Aorta (tissue), 5 donors: Measurements from ENCODE around the gene VSNL1. TPM values are rescaled to one million over a fixed set of nuclear protein-coding genes. Genes with fewer than 3 reads are reported as not detected.

ENCODE experiments used
- ATAC-seq: fragments of 200-7000 bp; cut with Tn5 transposase; one replicate; pipeline ENCODE4 v1.9.1; 2022; ENCODE audit warnings: moderate library complexity; ENCODE audit not compliant: low FRiP score
- DNase-seq, 2 donors: peaks; one replicate each; pipeline ENCODE4 v3.0.0-alpha.2; 2020
- H3K27ac ChIP-seq, 2 donors: one replicate each; pipeline ENCODE4 v1.5.1; 2013; ENCODE audit warnings: low read length in 2 of 2, mild to moderate bottlenecking in 2 of 2, moderate library complexity in 2 of 2, control low read depth in 1 of 2, inconsistent platforms in 1 of 2, low read depth in 1 of 2
- H3K27me3 ChIP-seq, 2 donors: one replicate each; pipeline ENCODE4 v1.6.1; 2013; ENCODE audit warnings: control low read depth in 1 of 2, low read length in 1 of 2, mild to moderate bottlenecking in 1 of 2, moderate library complexity in 1 of 2; ENCODE audit not compliant: insufficient read depth in 2 of 2, control insufficient read depth in 1 of 2
- H3K36me3 ChIP-seq, 2 donors: one replicate each; pipeline ENCODE4 v1.6.1; 2013; ENCODE audit warnings: control low read depth in 1 of 2, low read length in 1 of 2, mild to moderate bottlenecking in 1 of 2; ENCODE audit not compliant: insufficient read depth in 2 of 2, control insufficient read depth in 1 of 2
- H3K4me1 ChIP-seq, 2 donors: one replicate each; pipeline ENCODE4 v1.6.1; 2013; ENCODE audit warnings: low read length in 2 of 2, control low read depth in 1 of 2, mild to moderate bottlenecking in 1 of 2, moderate library complexity in 1 of 2; ENCODE audit not compliant: insufficient read depth in 2 of 2, control insufficient read depth in 1 of 2
- H3K4me3 ChIP-seq, 2 donors: one replicate each; pipeline ENCODE4 v1.5.1; 2013; ENCODE audit warnings: low read length in 2 of 2, control low read depth in 1 of 2, mild to moderate bottlenecking in 1 of 2
- H3K9me3 ChIP-seq: one replicate; pipeline ENCODE4 v1.6.1; 2013; ENCODE audit warnings: mild to moderate bottlenecking, low read length; ENCODE audit not compliant: control insufficient read depth
- WGBS, 2 donors: extraction: QIAGEN DNeasy Blood & Tissue Kit; methylation state at CpG; one replicate each; pipeline ENCODE4 v1.1.7; 2013; 5-methylcytosine and 5-hydroxymethylcytosine counted together
- intact Hi-C, 2 donors: fragments of 100-400 bp; cut with DNase I; formaldehyde crosslinking; loops; one replicate each; pipeline versions ENCODE4 v1.14.2 to v1.15.0; 2022
- polyA plus RNA-seq, 2 donors: library from polyadenylated mRNA; stranded (reverse); fragments of 200-250 nt; gene quantifications; one replicate each; pipeline ENCODE4 v1.2.3, GENCODE V29; 2013
- total RNA-seq, 2 donors: library from RNA; stranded (reverse); fragmentation: NEBNext Ultra II Directional; extraction: Animal tissue kit (Norgen Biotek cat#: 25700); gene quantifications; one replicate each; pipeline ENCODE4 v1.2.1, GENCODE V29; 2021
- donor health status: healthy with polysubstance abuse.
- donor health status: Bipolar disorder and iron deficiency.
- donor health status: DM: no; HTN: no; CAD: no.
- donor health status: DM: no; HTN: no; CAD: no.
- donor health status: DM: yes; HTN: yes; CAD: no.

VSNL1 gene
- total and polyA plus RNA-seq, 4 donors, result not detected

GRCh38 chr2:17617955-17618354 lies 77.5 kb downstream of the VSNL1 start:
- H3K9me3 ChIP-seq, result no peaks in the 10 kb centered on the region
- no peaks in the 10 kb centered on the region for H3K4me1 ChIP-seq
- no peaks in the 10 kb centered on the region for H3K36me3 ChIP-seq
- H3K27ac ChIP-seq, result no peak overlapping the region
- WGBS, 2 donors, result 73 to 86% methylated on average over 1 of the region's 1 CpG
- H3K27me3 ChIP-seq, result no peaks in the 10 kb centered on the region
- DNase-seq, result no peak
- no peak for ATAC-seq
- intact Hi-C loops, result no loop called here
- H3K4me3 ChIP-seq, result no peak overlapping the region

GRCh38 chr2:17620280-17620679 lies 79.8 kb downstream of the VSNL1 start:
- Histone ChIP-seq H3K9me3 (no peaks in the 10 kb centered on the region), H3K4me1 (no peaks in the 10 kb centered on the region), H3K4me3 (no peak overlapping the region), H3K27me3 (no peaks in the 10 kb centered on the region), H3K27ac (no peak overlapping the region), H3K36me3 (no peaks in the 10 kb centered on the region)
- ATAC-seq (no peak), DNase-seq (no peak)
- intact Hi-C loops, result no loop called here
- 33 to 42% methylated on average over 6 of the region's 6 CpGs for WGBS, 2 donors

- H3K9me3 ChIP-seq, result no peaks in the 10 kb centered on the region
- no peak overlapping the region for H3K27ac ChIP-seq
- no peaks in the 10 kb centered on the region for H3K4me1 ChIP-seq
- H3K4me3 ChIP-seq, result no peak overlapping the region
- no peaks in the 10 kb centered on the region for H3K36me3 ChIP-seq
- intact Hi-C loops, result no loop called here
- ATAC-seq (no peak), DNase-seq (no peak)
- H3K27me3 ChIP-seq, result no peaks in the 10 kb centered on the region
Measured at GRCh38 chr2:17620841-17621240, 80.3 kb downstream of the VSNL1 start.

- Histone ChIP-seq H3K27ac (no peak overlapping the region), H3K4me1 (no peaks in the 10 kb centered on the region), H3K36me3 (no peaks in the 10 kb centered on the region), H3K27me3 (no peaks in the 10 kb centered on the region), H3K9me3 (no peaks in the 10 kb centered on the region), H3K4me3 (no peak overlapping the region)
- ATAC-seq (no peak), DNase-seq (no peak)
- intact Hi-C loops, result no loop called here
- 69 to 73% methylated on average over 2 of the region's 2 CpGs for WGBS, 2 donors
Measured at GRCh38 chr2:17621781-17622180, 81.3 kb downstream of the VSNL1 start.

- intact Hi-C loops, result no loop called here
- ATAC-seq, result no peak
- Histone ChIP-seq H3K36me3 (no peaks in the 10 kb centered on the region), H3K27me3 (no peaks in the 10 kb centered on the region), H3K9me3 (peaks cover 3% of the 10 kb centered on the region), H3K4me1 (no peaks in the 10 kb centered on the region), H3K4me3 (no peak overlapping the region), H3K27ac (no peak overlapping the region)
- DNase-seq, result no peak
- 90 to 94% methylated on average over 3 of the region's 3 CpGs for WGBS, 2 donors
Measured at GRCh38 chr2:17625446-17625845, 85.0 kb downstream of the VSNL1 start.

- 90% methylated on average over 3 of the region's 3 CpGs for WGBS, 2 donors
- ATAC-seq (no peak), DNase-seq (no peak)
- no peak overlapping the region for H3K27ac ChIP-seq
- no peaks in the 10 kb centered on the region for H3K36me3 ChIP-seq
- H3K9me3 ChIP-seq, result peaks cover 3% of the 10 kb centered on the region
- H3K4me1 ChIP-seq, result no peaks in the 10 kb centered on the region
- no peaks in the 10 kb centered on the region for H3K27me3 ChIP-seq
- no peak overlapping the region for H3K4me3 ChIP-seq
- intact Hi-C loops, result no loop called here
Measured at GRCh38 chr2:17626986-17627385, 86.5 kb downstream of the VSNL1 start.

- intact Hi-C loops, result no loop called here
- Histone ChIP-seq H3K4me1 (no peaks in the 10 kb centered on the region), H3K4me3 (no peak overlapping the region), H3K27me3 (no peaks in the 10 kb centered on the region), H3K27ac (no peak overlapping the region), H3K9me3 (peaks cover 3% of the 10 kb centered on the region), H3K36me3 (no peaks in the 10 kb centered on the region)
- DNase-seq, result no peak
- WGBS, 2 donors, result 71 to 77% methylated on average over 2 of the region's 2 CpGs
- no peak for ATAC-seq
Measured at GRCh38 chr2:17627434-17627833, 86.9 kb downstream of the VSNL1 start.

- DNase-seq (no peak), ATAC-seq (no peak)
- Histone ChIP-seq H3K27ac (no peak overlapping the region), H3K4me3 (no peak overlapping the region), H3K36me3 (no peaks in the 10 kb centered on the region), H3K27me3 (no peaks in the 10 kb centered on the region), H3K4me1 (no peaks in the 10 kb centered on the region), H3K9me3 (peaks cover 3% of the 10 kb centered on the region)
- intact Hi-C loops, result no loop called here
- 62 to 69% methylated on average over 2 of the region's 2 CpGs for WGBS, 2 donors
Measured at GRCh38 chr2:17628349-17629261, 88.1 kb downstream of the VSNL1 start.

GRCh38 chr2:17630089-17630488 lies 89.6 kb downstream of the VSNL1 start:
- H3K9me3 ChIP-seq, result peaks cover 3% of the 10 kb centered on the region
- no peaks in the 10 kb centered on the region for H3K4me1 ChIP-seq
- WGBS, 2 donors, result 97 to 98% methylated on average over 4 of the region's 4 CpGs
- ATAC-seq (no peak), DNase-seq (no peak)
- no peaks in the 10 kb centered on the region for H3K36me3 ChIP-seq
- intact Hi-C loops, result no loop called here
- H3K27ac ChIP-seq, result no peak overlapping the region
- H3K27me3 ChIP-seq, result no peaks in the 10 kb centered on the region
- no peak overlapping the region for H3K4me3 ChIP-seq
